Body of pancreas (tissue), 4 donors: ENCODE measurements around the gene CCR2. TPM values are rescaled to one million over a fixed set of nuclear protein-coding genes. Genes with fewer than 3 reads are reported as not detected.

Experiments
- ATAC-seq: fragments of 150-250 bp; one replicate; pipeline ENCODE4 v1.9.1; 2016
- DNase-seq, 4 donors: peaks; one replicate each; pipeline ENCODE4 v3.0.0-alpha.2; 2019
- H3K27ac ChIP-seq, 4 donors: fragments of 200-600 bp; sonication (generic); 1 replicate in 3 of 4; 2 replicates in 1 of 4; pipeline versions ENCODE4 v1.5.1 to v1.6.1; 2016 to 2019; ENCODE audit warnings: mild to moderate bottlenecking in 1 of 4, mixed read lengths in 1 of 4, moderate library complexity in 1 of 4
- H3K27me3 ChIP-seq, 2 donors: fragments of 200-600 bp; sonication (generic); one replicate each; pipeline ENCODE4 v1.6.0; 2016; ENCODE audit warnings: mild to moderate bottlenecking in 1 of 2
- H3K36me3 ChIP-seq, 2 donors: fragments of 200-600 bp; sonication (generic); replicated peaks in 1 of 2; 2 replicates each; pipeline ENCODE4 v1.5.1; 2016; ENCODE audit warnings: low read depth in 2 of 2; ENCODE audit not compliant: insufficient read depth in 1 of 2
- H3K4me1 ChIP-seq: fragments of 200-600 bp; sonication (generic); one replicate; pipeline ENCODE4 v1.6.0; 2016
- H3K4me3 ChIP-seq, 2 donors: fragments of 200-600 bp; sonication (generic); 1 replicate in 1 of 2; 2 replicates in 1 of 2; pipeline ENCODE4 v1.5.1; 2016 to 2019
- H3K9me3 ChIP-seq, 3 donors: fragments of 200-600 bp; sonication (generic); 1 replicate in 2 of 3; 2 replicates in 1 of 3; pipeline ENCODE4 v1.5.1; 2016
- POLR2A ChIP-seq, 3 donors: fragments of 450-650 bp; IDR thresholded peaks; one replicate each; pipeline ENCODE4 v1.6.1; 2016; ENCODE audit warnings: antibody characterized with exemption in 3 of 3, mild to moderate bottlenecking in 2 of 3
- WGBS, 2 donors: methylation state at CpG; one replicate each; pipeline ENCODE4 v1.1.5; 2017; 5-methylcytosine and 5-hydroxymethylcytosine counted together
- intact Hi-C: fragments of 100-400 bp; cut with DNase I; formaldehyde crosslinking; loops from one replicate; pipeline ENCODE4 v1.15.1; 2023
- total RNA-seq, 2 donors: library from RNA; depleted of rRNA; stranded (reverse); fragments of >200 nt; gene quantifications; one replicate each; pipeline ENCODE4 v1.1.0, GENCODE V29; 2016
- TF ChIP-seq, protein P1 (sequence below), 7 experiments: fragments of 450-650 bp in 4 of 7; fragments of 200-600 bp in 3 of 7; sonication (generic) in 3 of 7; IDR thresholded peaks; one replicate each; pipeline ENCODE4 v1.5.1; 2016 to 2019; ENCODE audit warnings: antibody characterized with exemption in 7 of 7

The CCR2 gene
- total RNA-seq, 2 donors from 2014 or later: 1.8 to 7.9 TPM

GRCh38 chr3:46348823-46349482, 5.0 kb upstream of the CCR2 start:
- WGBS, 2 donors: 79 to 84% methylated on average over 3 of the region's 3 CpGs
- ATAC-seq (no peak), DNase-seq (no peak)
- intact Hi-C loops: no loop called here
- no peaks in the 10 kb centered on the region for H3K9me3 ChIP-seq
- H3K27ac ChIP-seq: no peak overlapping the region
- H3K4me3 ChIP-seq: no peak overlapping the region
- H3K4me1 ChIP-seq: no peaks in the 10 kb centered on the region
- H3K36me3 ChIP-seq: no peaks in the 10 kb centered on the region
- TF ChIP-seq, protein P1, sequence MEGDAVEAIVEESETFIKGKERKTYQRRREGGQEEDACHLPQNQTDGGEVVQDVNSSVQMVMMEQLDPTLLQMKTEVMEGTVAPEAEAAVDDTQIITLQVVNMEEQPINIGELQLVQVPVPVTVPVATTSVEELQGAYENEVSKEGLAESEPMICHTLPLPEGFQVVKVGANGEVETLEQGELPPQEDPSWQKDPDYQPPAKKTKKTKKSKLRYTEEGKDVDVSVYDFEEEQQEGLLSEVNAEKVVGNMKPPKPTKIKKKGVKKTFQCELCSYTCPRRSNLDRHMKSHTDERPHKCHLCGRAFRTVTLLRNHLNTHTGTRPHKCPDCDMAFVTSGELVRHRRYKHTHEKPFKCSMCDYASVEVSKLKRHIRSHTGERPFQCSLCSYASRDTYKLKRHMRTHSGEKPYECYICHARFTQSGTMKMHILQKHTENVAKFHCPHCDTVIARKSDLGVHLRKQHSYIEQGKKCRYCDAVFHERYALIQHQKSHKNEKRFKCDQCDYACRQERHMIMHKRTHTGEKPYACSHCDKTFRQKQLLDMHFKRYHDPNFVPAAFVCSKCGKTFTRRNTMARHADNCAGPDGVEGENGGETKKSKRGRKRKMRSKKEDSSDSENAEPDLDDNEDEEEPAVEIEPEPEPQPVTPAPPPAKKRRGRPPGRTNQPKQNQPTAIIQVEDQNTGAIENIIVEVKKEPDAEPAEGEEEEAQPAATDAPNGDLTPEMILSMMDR (IDR thresholded peaks at IDR 0.05): no peak
- no peak for TF ChIP-seq POLR2A (IDR thresholded peaks at IDR 0.05)
- H3K27me3 ChIP-seq: no peaks in the 10 kb centered on the region

GRCh38 chr3:46349484-46350261, 4.2 kb upstream of the CCR2 start:
- TF ChIP-seq POLR2A (IDR thresholded peaks at IDR 0.05): no peak
- TF ChIP-seq, protein P1 (IDR thresholded peaks at IDR 0.05): no peak
- Histone ChIP-seq H3K27ac (no peak overlapping the region), H3K4me3 (no peak overlapping the region), H3K9me3 (no peaks in the 10 kb centered on the region), H3K36me3 (no peaks in the 10 kb centered on the region), H3K4me1 (no peaks in the 10 kb centered on the region), H3K27me3 (no peaks in the 10 kb centered on the region)
- DNase-seq (no peak), ATAC-seq (no peak)
- WGBS, 2 donors: 48 to 57% methylated on average over 2 of the region's 2 CpGs
- intact Hi-C loops: no loop called here

DNA sequence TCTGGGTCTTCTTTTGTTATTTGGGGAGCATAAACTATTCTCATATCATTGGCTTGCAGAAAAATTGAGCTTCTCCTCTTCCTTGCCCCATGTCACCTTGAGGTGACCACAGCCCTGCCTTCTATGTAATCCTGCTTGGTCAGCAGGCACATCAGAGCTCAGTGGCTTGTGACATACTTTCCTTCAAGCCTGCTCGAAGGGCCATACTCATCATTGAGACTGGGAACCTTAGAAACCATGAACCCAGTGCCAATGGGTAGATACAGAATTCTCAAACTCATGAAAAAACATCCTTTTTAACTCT, 3.7 kb upstream of the CCR2 start:
- no peaks in the 10 kb centered on the region for H3K36me3 ChIP-seq
- ATAC-seq (no peak), DNase-seq (no peak)
- H3K4me3 ChIP-seq: no peak overlapping the region
- H3K27ac ChIP-seq: no peak overlapping the region
- TF ChIP-seq, protein P1 (IDR thresholded peaks at IDR 0.05): no peak
- no peak for TF ChIP-seq POLR2A (IDR thresholded peaks at IDR 0.05)
- no peaks in the 10 kb centered on the region for H3K9me3 ChIP-seq
- intact Hi-C loops: no loop called here
- no peaks in the 10 kb centered on the region for H3K4me1 ChIP-seq
- no peaks in the 10 kb centered on the region for H3K27me3 ChIP-seq
- WGBS, 2 donors: 38 to 65% methylated on average over 1 of the region's 1 CpG

DNA sequence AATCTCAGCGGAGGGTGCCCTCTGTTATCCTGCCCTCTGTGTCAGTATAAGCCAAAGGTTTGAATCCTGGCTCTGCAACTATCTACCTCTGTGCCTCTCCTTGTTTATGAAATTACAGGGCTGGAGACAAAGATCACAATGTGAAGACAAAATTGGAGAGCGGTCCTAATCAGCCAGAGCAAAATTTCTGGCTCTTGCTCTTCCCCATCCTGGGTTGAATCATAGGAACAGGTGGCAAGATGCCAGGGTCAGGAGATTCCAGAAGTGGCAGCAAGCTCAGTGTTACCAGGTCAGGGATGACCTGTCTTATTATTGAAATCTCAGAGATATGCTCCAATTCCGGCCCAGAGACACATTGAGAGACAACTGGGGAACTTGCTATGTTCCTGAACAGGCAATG, 2.3 kb upstream of the CCR2 start:
- no peak for TF ChIP-seq POLR2A (IDR thresholded peaks at IDR 0.05)
- TF ChIP-seq, protein P1 (IDR thresholded peaks at IDR 0.05): no peak
- DNase-seq (peak in 1 of 4 donors; percentile 13), ATAC-seq (no peak)
- Histone ChIP-seq H3K27ac (no peak overlapping the region), H3K4me3 (no peak overlapping the region), H3K36me3 (no peaks in the 10 kb centered on the region), H3K4me1 (no peaks in the 10 kb centered on the region), H3K27me3 (no peaks in the 10 kb centered on the region), H3K9me3 (no peaks in the 10 kb centered on the region)
- intact Hi-C loops: no loop called here
- WGBS, 2 donors: 74% methylated on average over 3 of the region's 3 CpGs

GRCh38 chr3:46353090-46353489, 821 bp upstream of the CCR2 start:
- Histone ChIP-seq H3K36me3 (no peaks in the 10 kb centered on the region), H3K4me3 (no peak overlapping the region), H3K9me3 (no peaks in the 10 kb centered on the region), H3K27me3 (no peaks in the 10 kb centered on the region), H3K27ac (no peak overlapping the region), H3K4me1 (no peaks in the 10 kb centered on the region)
- intact Hi-C loops: no loop called here
- no peak for TF ChIP-seq POLR2A (IDR thresholded peaks at IDR 0.05)
- TF ChIP-seq, protein P1 (IDR thresholded peaks at IDR 0.05): no peak
- WGBS, 2 donors: 56 to 68% methylated on average over 4 of the region's 4 CpGs
- ATAC-seq: no peak
- no peak for DNase-seq
